Neural cell (in vitro differentiated cells): Measurements from ENCODE around the gene NUB1. TPM values are rescaled to one million over a fixed set of nuclear protein-coding genes. Genes with fewer than 3 reads are reported as not detected.

Experiments
- H2AFZ ChIP-seq: fragments of 200-600, 300-800 bp; sonication (generic), shearing (Covaris generic); 2 replicates; pipeline ENCODE4 v1.6.0; 2014; ENCODE audit warnings: low read depth, mild to moderate bottlenecking, antibody characterized with exemption, low read length, moderate library complexity
- H3F3A ChIP-seq: fragments of 200-600 bp; shearing (Covaris generic); 2 replicates; pipeline ENCODE4 v1.6.1; 2016; ENCODE audit warnings: mild to moderate bottlenecking, moderate library complexity, mixed read lengths, antibody characterized with exemption, low read length; ENCODE audit not compliant: insufficient read depth, poor library complexity, severe bottlenecking
- H3K27ac ChIP-seq: fragments of 200-600, 300-800 bp; sonication (generic), shearing (Covaris generic); 2 replicates; pipeline ENCODE4 v1.5.1; 2014; ENCODE audit warnings: mild to moderate bottlenecking, low read length, moderate library complexity
- H3K27me3 ChIP-seq: fragments of 300-800, 200-600 bp; sonication (generic), shearing (Covaris generic); 2 replicates; pipeline ENCODE4 v1.6.0; 2014; ENCODE audit warnings: mild to moderate bottlenecking, low read depth, low read length, moderate library complexity; ENCODE audit not compliant: insufficient read depth
- H3K36me3 ChIP-seq: fragments of 300-800, 200-600 bp; sonication (generic), shearing (Covaris generic); 2 replicates; pipeline ENCODE4 v1.5.1; 2014; ENCODE audit warnings: mild to moderate bottlenecking, antibody characterized with exemption, low read length, moderate library complexity; ENCODE audit not compliant: insufficient read depth
- H3K4me2 ChIP-seq: fragments of 300-800, 200-600 bp; sonication (generic), shearing (Covaris generic); 2 replicates; pipeline ENCODE4 v1.6.0; 2014; ENCODE audit warnings: mild to moderate bottlenecking, low read length
- H3K4me3 ChIP-seq: fragments of 300-800, 200-600 bp; sonication (generic), shearing (Covaris generic); 2 replicates; pipeline ENCODE4 v1.5.1; 2014; ENCODE audit warnings: mild to moderate bottlenecking, low read length, moderate library complexity
- H3K79me2 ChIP-seq: fragments of 200-600 bp; shearing (Covaris generic); replicated peaks from 2 replicates; pipeline ENCODE4 v1.6.0; 2014; ENCODE audit warnings: mild to moderate bottlenecking, low read length, moderate library complexity; ENCODE audit not compliant: insufficient read depth
- H3K9ac ChIP-seq: fragments of 300-800, 200-600 bp; sonication (generic), shearing (Covaris generic); 2 replicates; pipeline ENCODE4 v1.6.1; 2016; ENCODE audit warnings: mild to moderate bottlenecking, low read length, mixed read lengths
- H3K9me2 ChIP-seq: fragments of 200-600 bp; shearing (Covaris generic); 2 replicates; pipeline ENCODE4 v1.6.1; 2016; ENCODE audit warnings: mild to moderate bottlenecking, low read length, mixed read lengths; ENCODE audit not compliant: insufficient read depth
- H3K9me3 ChIP-seq: fragments of 200-600, 300-800 bp; sonication (generic), shearing (Covaris generic); 2 replicates; pipeline ENCODE4 v1.6.1; 2016; ENCODE audit warnings: mild to moderate bottlenecking, mixed run types, low read length, moderate library complexity, mixed read lengths
- H4K20me1 ChIP-seq: fragments of 200-600 bp; shearing (Covaris generic); 2 replicates; pipeline ENCODE4 v1.6.1; 2016; ENCODE audit warnings: mild to moderate bottlenecking, mixed run types; ENCODE audit not compliant: insufficient read depth
- EP300 ChIP-seq: fragments of 450-650 bp; conservative IDR thresholded peaks from 2 replicates; pipeline ENCODE4 v1.6.1; 2014; ENCODE audit warnings: antibody characterized with exemption, mild to moderate bottlenecking, moderate library complexity; ENCODE audit not compliant: poor library complexity, severe bottlenecking
- POLR2AphosphoS5 ChIP-seq: IDR thresholded peaks from 2 replicates; pipeline ENCODE4 v1.6.1; 2012
- RAD21 ChIP-seq: fragments of 450-650 bp; conservative IDR thresholded peaks from 2 replicates; pipeline ENCODE4 v1.6.1; 2014; ENCODE audit warnings: antibody characterized with exemption, mild to moderate bottlenecking, moderate library complexity
- SMC3 ChIP-seq: fragments of 450-650 bp; conservative IDR thresholded peaks from 2 replicates; pipeline ENCODE4 v1.6.1; 2014; ENCODE audit warnings: antibody characterized with exemption, mild to moderate bottlenecking, moderate library complexity; ENCODE audit not compliant: poor library complexity
- TAF1 ChIP-seq: IDR thresholded peaks from 2 replicates; pipeline ENCODE4 v1.6.1; 2012; ENCODE audit warnings: low read depth
- polyA plus RNA-seq: library from polyadenylated mRNA; depleted of rRNA; stranded (reverse); fragments of >200 nt; gene quantifications from 2 replicates; pipeline ENCODE4 v1.2.3, GENCODE V29; 2014
- TF ChIP-seq, protein P1 (sequence below): IDR thresholded peaks from 2 replicates; pipeline ENCODE4 v1.6.1; 2012; ENCODE audit warnings: borderline replicate concordance

NUB1 gene
- polyA plus RNA-seq, 1 donor from 2014 or later, result 48.4 TPM

DNA sequence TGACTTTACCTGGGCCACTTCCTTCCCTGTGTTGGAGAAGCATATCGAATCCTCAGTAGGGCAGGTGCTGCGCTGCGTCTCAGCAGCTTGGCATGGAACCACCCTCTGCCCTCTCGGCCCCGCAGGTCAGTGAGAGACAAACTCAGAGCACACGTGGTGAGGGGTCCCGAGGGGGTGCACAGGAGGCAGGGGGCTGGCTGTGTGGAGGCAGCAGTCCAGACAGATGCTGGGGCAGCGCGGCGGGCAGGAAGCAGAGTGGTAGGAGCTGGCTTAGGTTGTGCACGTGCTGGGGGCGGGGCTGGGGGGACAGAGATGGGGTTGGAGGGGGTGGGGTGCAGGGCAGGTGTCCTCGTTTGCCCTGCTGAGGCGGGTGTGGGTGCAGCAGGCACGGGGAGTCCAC lies 33.1 kb downstream of the NUB1 start:
- Histone ChIP-seq H3K9me2 (no peaks in the 10 kb centered on the region), H3K4me2 (no peak overlapping the region), H3K9me3 (no peaks in the 10 kb centered on the region), H2AFZ (no peak overlapping the region), H3K36me3 (no peaks in the 10 kb centered on the region), H4K20me1 (no peaks in the 10 kb centered on the region), H3K27ac (no peak overlapping the region), H3K9ac (no peak overlapping the region), H3K4me3 (no peak overlapping the region), H3K79me2 (no peaks in the 10 kb centered on the region), H3K27me3 (no peaks in the 10 kb centered on the region), H3F3A (no peaks in the 10 kb centered on the region)
- TF ChIP-seq, protein P1, sequence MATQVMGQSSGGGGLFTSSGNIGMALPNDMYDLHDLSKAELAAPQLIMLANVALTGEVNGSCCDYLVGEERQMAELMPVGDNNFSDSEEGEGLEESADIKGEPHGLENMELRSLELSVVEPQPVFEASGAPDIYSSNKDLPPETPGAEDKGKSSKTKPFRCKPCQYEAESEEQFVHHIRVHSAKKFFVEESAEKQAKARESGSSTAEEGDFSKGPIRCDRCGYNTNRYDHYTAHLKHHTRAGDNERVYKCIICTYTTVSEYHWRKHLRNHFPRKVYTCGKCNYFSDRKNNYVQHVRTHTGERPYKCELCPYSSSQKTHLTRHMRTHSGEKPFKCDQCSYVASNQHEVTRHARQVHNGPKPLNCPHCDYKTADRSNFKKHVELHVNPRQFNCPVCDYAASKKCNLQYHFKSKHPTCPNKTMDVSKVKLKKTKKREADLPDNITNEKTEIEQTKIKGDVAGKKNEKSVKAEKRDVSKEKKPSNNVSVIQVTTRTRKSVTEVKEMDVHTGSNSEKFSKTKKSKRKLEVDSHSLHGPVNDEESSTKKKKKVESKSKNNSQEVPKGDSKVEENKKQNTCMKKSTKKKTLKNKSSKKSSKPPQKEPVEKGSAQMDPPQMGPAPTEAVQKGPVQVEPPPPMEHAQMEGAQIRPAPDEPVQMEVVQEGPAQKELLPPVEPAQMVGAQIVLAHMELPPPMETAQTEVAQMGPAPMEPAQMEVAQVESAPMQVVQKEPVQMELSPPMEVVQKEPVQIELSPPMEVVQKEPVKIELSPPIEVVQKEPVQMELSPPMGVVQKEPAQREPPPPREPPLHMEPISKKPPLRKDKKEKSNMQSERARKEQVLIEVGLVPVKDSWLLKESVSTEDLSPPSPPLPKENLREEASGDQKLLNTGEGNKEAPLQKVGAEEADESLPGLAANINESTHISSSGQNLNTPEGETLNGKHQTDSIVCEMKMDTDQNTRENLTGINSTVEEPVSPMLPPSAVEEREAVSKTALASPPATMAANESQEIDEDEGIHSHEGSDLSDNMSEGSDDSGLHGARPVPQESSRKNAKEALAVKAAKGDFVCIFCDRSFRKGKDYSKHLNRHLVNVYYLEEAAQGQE, result no peak

DNA sequence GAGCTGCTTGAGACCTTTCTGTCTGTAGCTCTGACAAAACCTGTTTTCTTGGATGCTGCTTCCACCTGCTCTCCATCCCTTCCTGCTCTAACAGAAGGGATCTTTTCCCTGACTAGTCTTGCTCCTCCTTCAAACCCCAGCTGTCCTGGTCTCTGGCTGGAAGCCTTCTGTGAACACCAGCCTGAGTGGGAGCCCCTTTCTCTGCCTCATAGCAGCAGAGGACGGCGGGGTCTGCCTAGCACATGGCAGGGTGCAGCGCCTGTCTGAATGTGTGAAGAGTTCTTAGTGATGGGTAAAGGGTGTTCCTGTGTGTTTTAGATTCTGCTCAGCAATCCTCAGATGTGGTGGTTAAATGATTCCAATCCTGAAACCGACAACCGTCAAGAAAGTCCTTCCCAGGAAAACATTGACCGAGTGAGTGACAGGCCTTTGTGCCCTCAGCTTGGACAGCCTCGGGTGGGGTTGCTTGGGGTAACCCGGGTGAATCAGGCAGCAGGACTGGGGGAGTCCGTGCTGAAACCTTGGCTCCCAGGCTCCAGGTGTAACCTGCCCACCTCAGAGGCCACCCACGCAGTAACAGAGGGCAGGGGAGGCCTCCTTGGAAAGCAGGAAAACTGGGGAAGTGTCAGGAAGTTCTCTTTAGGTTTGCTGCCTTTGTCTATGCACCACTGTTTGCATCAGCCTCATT lies 34.1 kb downstream of the NUB1 start:
- H3K27me3 ChIP-seq, result no peaks in the 10 kb centered on the region
- TF ChIP-seq SMC3 (no peak), RAD21 (no peak), EP300 (no peak), POLR2AphosphoS5 (no peak)
- no peak overlapping the region for H2AFZ ChIP-seq
- no peak overlapping the region for H3K27ac ChIP-seq
- H4K20me1 ChIP-seq, result no peaks in the 10 kb centered on the region
- no peaks in the 10 kb centered on the region for H3K9me3 ChIP-seq
- H3K9me2 ChIP-seq, result no peaks in the 10 kb centered on the region
- H3K79me2 ChIP-seq, result no peaks in the 10 kb centered on the region
- H3K9ac ChIP-seq, result no peak overlapping the region
- no peak overlapping the region for H3K4me3 ChIP-seq
- no peak overlapping the region for H3K4me2 ChIP-seq
- no peaks in the 10 kb centered on the region for H3K36me3 ChIP-seq
- H3F3A ChIP-seq, result no peaks in the 10 kb centered on the region

DNA sequence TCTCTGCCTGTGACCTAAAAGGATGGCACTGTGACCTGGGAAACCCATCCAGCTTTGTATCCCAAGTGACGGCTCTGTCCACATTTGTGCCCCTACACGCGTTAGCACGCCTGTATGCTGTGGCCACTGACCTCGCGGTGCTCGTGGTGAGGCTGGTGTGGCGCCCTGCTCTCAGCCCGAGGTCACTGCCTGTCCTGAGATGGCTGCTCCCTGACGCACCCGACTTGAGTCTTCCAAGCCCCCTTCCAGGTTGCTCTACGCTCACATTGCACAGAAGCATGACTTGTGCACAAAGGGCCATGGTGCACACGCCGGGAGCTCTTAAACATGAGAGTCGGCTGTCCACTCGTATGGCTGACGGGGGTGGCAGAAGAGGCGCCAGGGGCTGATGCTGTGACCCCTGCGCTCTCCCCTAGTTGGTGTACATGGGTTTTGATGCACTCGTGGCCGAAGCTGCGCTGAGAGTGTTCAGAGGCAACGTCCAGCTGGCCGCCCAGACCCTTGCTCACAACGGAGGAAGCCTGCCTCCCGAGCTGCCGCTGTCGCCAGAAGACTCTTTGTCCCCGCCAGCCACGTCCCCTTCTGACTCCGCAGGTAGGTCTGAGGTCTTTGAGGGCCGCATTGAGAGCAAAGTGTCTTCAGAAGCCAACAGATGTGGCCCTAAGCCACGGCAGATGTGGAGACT lies 34.7 kb downstream of the NUB1 start:
- no peaks in the 10 kb centered on the region for H3K36me3 ChIP-seq

More for the DNA sequence above, 34.7 kb downstream of the NUB1 start:
- no peak for TF ChIP-seq TAF1
- TF ChIP-seq EP300, result no peak
- Histone ChIP-seq H3K9me2 (no peaks in the 10 kb centered on the region), H3K27me3 (peaks cover 4% of the 10 kb centered on the region), H2AFZ (no peak overlapping the region), H3K4me3 (no peak overlapping the region), H3K79me2 (no peaks in the 10 kb centered on the region), H3K9ac (no peak overlapping the region), H4K20me1 (no peaks in the 10 kb centered on the region), H3K9me3 (no peaks in the 10 kb centered on the region), H3F3A (no peaks in the 10 kb centered on the region), H3K27ac (no peak overlapping the region), H3K4me2 (no peak overlapping the region)
